ENCODE data around the gene MGAT1.

MGAT1 gene

DNA sequence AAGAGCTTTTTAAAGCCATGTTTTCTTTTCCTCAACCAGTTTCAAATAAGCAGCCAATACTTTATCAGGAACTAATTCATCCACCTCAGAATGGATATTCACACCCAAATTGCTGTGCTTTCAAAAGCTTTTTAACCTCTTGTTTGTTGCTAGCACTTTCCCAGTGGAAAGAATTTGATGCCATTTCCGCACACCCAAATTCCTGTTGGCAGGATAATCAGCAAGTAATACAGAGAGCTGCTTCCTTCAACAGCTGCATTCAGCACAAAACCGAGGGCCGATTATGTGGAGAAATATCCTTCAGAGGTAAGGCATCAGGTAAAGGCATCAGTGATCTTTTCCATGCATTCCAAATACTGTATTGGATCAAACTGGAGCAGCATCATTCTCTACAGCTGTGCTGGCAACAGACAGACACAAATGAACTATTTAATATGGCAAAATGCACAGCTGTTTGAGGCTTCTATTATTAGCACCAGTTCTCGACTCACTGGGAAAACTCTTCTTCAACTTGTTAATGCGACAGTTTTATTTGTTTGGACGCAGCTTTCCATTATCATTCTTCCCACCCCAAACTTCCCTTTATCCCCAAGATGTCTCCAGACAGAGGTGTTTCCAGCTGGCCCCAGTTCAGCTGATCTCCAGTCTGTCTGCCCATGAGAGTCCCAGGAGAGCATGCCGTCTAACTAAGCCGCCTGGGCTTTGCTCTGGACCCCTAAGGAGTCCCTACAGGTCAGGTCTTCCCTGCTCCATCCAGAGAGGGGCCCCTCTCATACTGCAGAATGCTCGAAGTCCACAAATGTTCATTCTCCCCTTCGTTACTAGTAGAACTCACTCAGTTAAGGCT is 22.2 kb upstream of the MGAT1 start:
- in situ Hi-C loops (cut with HindIII; ENCODE audit: low sequenced_read_pairs) = no loop called here

DNA sequence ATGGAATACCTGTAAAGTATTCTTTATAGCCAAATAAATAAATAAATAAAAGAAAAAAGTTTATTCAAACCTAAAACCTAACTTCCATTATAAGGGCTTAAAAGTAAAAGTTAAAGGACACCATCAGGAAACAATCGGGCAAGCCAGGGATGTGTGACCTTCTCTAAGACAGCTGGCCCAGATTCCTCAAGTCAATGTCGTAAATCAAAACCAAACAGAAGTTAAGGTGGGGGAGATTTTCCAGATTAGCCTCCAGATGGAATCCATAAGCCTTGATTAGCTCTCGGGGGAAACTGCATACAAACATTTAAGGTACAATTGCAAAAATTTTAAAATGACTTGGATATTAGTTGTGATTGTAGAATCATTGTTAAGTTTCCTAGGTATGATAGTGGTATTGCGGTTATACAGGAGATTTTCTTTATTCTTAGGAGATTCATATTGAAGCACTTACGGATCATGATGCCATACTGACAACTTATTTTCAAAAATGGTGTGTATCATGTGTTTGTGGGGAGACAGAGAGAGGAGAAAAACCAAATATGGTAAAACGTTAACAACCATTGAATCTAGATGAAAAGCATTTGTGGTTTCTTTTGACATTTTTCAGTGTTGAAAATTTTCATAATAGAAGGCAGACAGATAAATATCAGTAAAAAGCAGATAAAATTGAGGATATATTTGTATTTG is 21.5 kb upstream of the MGAT1 start:
- in situ Hi-C loops (cut with HindIII; ENCODE audit: low sequenced_read_pairs) = no loop called here

DNA sequence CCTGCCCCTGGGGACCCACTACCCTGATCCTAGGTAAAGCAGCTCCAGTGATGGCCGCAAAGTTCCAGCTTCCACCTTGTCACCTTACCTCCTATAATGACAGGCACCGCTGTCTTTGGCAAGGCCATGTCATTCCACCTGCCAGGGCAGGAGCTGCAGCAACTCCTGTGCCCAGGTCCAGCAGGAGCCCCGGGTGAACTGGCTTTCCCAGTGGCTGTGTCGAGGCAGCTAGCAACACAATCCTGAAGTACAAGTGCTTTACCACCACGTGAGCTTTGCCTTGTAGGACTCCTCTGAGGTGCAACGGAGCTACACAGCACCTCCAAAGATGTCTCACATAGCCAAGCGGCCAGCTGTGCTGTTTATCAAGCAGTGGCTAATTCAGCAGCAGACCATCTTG is 20.7 kb upstream of the MGAT1 start:
- in situ Hi-C loops (cut with HindIII; ENCODE audit: low sequenced_read_pairs) = no loop called here

DNA sequence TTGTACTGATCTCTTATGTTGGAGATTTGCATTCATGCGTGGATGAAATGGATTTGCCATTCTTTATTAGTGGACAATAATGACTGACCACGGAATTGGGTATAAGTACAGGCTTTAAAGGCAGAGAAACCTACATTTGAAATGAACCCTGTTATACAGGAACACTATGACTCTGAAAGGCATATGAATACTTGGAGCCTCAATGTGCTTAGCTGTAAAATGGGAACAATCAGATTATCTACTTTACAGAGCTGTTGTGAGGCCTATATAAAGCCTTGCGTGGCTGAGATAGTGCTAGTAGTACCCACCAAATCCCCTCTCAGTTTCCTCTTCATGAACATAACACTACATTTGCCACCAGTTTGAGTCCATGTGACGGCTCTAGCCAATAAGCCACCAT is 18.9 kb upstream of the MGAT1 start:
- in situ Hi-C loops (cut with HindIII; ENCODE audit: low sequenced_read_pairs) = no loop called here

DNA sequence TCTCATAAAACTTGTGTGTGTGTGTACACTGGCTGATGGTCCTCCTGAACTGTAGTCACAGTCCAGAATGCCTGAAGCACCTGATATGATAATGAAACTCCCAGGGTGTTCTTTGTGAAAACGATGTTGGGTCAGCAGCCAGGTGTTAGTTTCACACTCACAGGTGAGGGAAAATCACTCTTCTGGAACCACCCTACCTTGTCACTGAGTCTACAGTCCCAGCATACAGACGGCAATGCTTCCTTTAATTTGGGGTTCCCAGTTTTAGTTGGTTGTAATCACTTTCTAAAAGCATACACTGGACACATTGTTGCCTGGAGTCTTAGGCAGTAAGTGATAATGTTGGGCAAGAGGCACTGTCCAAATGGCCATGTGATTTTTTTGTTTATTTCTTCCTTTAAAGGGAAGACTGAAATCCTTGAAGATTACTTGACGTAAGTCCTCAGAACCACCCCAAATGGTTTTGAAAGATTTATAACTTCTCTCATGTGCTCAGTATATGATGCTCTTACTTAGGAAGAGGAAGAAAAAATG is 18.2 kb upstream of the MGAT1 start:
- in situ Hi-C loops (cut with HindIII; ENCODE audit: low sequenced_read_pairs) = no loop called here

DNA sequence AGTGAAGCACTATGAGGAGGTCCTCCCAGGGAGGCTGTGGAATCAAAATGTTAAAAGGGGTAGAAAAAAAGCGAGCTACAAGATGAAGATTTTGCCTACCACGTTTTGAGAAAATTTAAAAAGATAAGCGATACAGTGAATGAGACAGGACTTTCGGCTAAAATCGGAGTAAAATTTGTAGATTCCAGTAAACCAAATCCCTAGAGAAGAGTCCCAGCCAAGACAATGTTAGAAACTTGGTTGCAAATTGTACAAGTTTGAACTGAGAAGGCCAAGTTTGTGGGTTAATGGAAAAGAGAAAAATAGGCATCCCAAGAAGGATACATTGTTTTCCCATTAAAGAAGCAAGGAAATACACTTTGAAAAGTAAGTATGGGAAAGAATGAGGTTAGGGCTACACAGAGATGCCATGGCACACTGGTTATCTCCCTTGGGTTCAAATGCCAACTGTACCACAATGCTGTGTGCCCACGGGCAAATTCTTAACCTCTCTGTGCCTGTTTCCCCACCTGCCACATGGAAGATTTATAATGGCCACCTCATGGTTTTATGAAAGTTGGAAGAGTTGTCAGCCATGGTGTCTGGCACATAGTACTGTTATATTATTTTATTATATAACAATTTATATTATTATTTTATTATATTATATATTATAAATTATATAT is 16.2 kb upstream of the MGAT1 start:
- in situ Hi-C loops (cut with HindIII; ENCODE audit: low sequenced_read_pairs) = no loop called here

DNA sequence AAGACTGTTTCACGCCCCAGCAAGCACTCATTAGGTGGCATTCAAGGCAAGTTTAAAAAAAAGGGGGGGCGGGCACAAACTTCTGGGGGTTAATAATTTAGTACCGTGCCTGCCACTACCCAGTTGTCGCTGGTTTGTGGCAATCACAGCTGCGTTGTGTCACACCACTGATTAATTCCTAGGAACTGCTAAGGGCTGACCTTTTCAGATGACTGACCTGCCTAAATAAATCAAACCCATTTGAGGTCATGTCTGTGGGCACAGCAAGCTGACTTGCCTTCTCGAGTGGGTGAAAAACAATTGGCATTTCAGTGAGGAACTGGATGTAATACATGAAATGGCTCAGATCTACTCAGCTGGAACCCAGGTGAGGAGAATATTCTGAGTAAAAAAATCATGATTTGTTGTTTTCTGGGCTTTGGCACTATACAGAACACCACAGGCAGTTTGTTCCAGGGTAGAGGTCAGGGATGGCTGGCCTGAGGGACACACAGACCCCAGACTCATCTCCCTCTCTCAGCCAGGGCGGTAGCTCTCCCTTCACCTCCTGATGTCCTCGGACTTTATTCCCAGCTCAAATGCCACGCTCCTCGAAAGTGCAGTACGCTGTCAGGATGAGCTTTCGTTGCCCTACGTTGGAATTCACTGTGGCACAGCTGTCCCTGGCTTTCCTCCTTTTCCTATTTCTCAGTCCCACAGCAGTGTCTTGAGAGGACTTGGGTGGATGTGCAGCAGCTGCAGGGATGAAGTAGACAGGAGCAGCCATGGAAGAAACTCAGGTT is 15.5 kb upstream of the MGAT1 start:
- in situ Hi-C loops (cut with HindIII; ENCODE audit: low sequenced_read_pairs) = no loop called here

DNA sequence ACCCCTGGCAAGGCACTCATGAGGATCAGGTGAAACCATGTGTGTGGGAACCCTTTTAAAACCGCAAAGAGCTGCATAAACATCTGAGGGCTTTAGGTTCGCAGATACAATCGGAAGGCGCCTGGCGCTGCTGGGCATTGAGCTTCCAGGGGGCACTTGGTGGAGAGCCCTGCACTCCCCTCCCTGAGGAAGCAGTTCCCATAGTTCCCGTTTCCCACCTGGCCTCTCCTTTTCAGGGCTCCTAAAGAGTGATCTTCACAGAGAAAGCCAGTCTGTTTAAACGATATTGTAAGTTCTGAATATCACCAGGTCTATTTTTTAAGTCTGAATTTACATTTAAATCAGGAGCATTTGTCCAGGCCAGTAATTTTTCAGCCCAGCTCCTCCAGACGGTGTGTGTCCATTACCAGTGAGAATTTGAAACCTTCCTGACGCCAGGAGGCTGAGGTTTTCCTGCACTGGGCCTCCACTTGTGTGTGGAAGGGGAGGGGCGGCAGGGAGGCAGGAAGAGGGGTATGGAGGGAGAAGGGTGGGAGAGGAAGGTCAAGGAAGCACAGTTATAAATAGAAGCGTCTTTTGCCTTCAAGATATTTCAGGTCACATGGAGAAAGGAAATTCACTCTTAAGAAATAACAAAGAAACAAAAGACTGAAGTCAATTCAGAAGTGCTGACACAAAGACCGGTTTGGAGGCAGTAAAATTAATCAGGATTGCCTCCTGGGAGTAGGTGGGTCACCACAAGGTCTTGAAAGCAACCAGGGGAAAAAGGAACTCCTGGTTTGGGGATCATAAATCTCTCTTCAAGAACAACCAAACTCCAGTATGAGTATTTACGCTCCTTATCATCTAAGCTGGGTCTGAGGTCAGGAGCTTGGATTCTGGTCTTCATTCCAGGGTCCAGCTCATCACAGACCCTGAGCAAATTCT is 14.3 kb upstream of the MGAT1 start:
- in situ Hi-C loops (cut with HindIII; ENCODE audit: low sequenced_read_pairs) = no loop called here

DNA sequence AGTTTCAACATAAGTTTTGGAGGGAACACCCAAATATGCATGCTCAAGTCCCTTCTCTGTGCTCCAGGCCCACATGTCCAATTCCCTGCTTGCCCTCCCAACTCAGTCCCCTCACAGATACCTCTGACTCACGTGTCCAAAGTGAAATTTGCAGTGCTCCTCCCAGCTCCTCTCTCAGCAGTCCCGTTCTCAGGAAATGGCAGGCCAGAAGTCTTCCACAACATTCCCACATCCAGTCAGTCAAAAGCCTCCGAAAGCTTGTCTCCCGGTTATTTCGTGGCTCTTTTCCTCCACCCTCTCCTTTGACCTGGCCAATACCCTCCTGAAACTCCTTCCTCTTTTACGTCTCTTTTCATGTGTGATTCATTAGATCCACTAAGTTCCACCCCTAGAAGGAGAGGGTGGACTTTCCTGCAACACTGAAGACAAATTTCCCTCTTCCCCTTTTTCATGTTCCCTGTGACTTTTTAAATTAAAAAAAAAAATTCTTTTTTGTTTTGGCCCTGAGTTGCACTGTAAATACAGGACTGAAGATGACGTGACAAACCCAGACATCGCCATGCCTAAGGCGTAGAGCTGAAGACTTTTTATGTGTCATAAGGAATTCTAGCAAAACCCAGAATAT is 12.8 kb upstream of the MGAT1 start:
- in situ Hi-C loops (cut with HindIII; ENCODE audit: low sequenced_read_pairs) = no loop called here

DNA sequence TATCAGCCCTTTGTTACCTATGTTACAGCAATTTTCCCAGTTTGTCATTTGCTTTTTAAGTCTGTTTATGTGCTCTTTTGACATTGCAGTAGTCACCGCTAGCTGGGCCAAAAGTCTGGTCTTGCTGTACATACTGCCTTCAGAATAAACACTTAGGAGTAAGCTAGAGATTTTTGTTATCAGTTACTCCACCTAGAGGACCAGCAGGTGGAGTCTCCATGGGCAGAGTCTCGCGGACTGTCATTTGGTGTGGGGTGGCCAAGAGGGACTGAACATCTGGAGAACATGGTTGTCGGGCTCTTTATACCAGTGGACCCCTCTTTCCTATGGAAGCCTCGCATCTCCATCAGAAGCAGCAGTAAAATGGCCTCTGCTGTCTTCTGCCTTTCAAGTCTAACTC is 10.8 kb upstream of the MGAT1 start:
- in situ Hi-C loops (cut with HindIII; ENCODE audit: low sequenced_read_pairs) = no loop called here

DNA sequence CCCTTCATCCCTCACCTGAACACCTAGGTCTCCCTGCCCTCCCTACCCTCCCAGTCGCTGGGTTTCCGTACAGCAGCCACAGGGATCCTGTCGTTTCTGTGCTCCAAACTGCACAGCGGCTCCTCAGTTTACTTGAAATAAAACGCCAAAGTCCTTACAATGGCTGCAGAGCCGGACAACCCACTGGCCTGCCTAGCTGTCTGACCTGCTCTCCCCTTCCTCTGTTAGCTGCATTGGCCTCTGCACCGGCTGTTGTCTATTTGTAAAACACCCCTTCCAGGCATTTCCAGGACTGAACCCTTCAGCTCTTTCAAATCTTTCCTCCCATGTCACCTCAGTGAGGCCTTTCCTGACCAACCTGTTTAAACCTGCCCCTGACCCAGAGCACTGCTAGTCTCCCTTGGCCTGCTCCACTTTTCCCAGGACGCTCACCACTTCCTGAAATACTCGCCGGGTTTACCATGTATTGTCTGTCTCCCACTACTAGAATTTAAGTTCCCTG is 9.1 kb upstream of the MGAT1 start:
- in situ Hi-C loops (cut with HindIII; ENCODE audit: low sequenced_read_pairs) = no loop called here

DNA sequence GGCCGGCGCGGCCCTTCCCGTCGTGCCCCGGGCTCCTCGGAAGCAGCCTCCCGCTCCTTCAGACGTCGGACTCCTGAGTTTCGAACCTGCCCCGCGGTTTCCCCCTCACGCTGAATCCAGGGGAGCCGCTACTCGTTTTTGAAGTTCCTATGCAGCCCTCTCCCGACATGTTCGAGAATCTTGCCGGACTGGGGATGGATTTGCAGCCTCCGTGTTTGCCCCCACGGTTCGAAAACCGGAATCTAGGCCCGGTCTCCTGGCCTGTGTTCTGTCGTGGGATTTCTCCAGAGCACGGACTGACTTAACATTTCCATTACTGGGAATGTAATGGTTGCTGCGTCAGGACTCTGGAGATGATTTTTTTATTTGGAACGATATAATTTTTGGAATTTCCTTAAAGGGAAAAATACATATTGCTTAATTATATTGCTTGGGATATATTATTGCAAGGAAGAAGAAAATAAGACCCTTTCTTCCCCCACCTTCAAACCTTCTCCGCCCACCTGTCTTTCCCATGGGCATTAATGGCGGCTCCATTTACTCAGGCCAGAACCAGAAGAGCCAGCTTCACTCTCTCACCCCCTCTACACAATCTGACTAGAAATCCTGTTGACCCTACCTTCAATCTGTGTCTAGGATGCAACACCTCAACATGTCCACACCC is 8.5 kb upstream of the MGAT1 start:
- in situ Hi-C loops (cut with HindIII; ENCODE audit: low sequenced_read_pairs) = no loop called here

DNA sequence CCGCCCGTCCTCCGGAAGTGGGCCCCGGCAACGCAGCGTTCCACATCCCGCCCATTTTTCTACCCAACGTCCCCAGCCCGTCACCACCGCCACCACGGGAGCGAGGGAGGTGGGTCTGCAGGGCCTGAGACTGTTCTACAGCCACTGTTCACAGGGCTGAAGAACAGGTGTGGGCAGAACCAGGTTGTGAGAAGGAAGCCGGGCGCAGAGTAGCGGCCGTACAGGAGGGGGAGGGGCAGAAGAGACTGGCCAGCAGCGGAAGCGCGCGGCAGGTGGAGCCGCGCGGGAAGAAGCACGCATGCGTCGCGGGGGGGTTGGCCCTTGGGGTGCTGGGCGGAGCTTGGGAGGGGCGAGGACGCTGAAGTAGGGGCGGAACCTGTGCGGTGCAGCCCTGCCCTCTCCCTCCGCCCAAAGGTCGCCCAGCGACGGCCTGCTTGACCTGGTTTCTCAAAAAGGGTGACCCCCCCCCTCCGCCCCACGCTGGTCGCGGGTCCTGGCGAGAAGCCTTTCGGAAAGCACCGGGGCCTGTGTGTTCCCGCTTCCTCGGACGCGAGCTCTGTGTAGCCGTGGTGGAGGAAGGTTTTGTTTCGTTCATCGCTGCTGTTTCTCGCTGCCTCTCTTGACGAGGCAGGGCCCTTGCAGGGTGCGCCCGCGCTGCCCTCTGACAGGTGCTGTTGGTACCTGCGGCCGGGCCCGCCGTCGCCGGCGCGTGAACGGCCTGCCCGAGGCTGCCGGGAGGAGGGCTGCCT is 7.8 kb upstream of the MGAT1 start:
- in situ Hi-C loops (cut with HindIII; ENCODE audit: low sequenced_read_pairs) = no loop called here

DNA sequence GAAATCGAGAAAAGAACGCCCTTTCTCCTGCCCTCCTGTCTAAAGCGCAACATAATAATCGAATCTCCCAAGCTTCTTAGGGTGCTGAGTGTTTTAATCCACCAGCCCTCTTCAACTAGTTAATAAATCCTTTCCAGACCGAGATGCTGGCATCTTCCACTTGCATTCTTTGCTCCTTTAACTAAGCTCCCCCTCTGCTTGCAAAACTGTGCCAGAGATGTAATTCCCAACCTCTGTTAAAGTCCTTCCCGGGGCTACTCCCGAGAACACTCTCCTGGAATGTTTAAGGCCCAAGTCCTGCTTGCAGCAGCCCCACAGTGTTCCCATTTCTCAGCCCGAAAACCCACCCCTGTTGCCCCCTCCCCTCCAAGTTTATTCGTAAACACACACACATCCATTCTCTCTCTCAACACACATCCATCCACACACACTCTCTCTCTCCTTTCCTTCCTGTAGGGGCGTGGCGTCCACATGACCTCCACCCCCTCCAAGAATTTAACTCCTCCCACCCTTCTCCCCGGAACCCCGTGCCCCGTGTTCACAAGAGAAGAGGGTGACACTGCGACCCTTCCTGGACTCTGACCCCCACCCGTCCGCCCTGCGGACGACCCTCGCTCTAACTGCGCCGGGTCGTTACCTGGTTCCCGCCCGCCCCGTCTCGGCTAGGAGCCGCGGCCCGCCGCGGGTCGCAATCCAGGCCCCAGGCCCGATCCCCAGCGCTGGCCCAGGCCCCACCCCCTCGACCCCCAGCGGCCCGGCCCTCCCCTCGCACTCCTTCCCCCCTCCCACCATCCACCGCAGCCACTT is 7.0 kb upstream of the MGAT1 start:
- in situ Hi-C loops (cut with HindIII; ENCODE audit: low sequenced_read_pairs) = no loop called here

DNA sequence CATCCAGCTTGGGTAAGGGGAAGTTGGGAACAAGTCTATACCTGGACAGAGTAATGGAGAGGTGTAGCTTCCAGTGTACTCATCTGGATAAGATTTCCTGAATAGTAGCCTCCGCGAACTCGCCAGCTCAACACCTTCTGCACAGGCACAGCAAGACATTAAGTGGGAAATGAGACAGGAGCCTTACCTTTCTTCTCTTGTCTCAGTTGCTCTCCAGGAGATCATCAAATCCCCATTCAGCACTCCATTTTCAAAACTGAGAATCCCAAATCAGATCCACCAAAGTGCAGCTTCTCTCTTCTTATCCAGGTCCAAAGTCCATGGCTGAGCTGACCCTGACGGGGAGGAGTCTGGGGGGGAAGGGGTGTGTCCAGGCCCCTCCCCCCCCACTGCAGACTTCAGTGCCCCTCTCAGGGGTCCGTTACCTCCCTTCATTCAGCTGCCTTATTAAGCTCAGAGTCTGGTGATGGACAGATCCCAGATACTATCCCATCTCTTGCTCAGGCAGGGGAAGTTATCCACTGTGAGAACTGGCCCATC is 5.9 kb upstream of the MGAT1 start:
- in situ Hi-C loops (cut with HindIII; ENCODE audit: low sequenced_read_pairs) = no loop called here

DNA sequence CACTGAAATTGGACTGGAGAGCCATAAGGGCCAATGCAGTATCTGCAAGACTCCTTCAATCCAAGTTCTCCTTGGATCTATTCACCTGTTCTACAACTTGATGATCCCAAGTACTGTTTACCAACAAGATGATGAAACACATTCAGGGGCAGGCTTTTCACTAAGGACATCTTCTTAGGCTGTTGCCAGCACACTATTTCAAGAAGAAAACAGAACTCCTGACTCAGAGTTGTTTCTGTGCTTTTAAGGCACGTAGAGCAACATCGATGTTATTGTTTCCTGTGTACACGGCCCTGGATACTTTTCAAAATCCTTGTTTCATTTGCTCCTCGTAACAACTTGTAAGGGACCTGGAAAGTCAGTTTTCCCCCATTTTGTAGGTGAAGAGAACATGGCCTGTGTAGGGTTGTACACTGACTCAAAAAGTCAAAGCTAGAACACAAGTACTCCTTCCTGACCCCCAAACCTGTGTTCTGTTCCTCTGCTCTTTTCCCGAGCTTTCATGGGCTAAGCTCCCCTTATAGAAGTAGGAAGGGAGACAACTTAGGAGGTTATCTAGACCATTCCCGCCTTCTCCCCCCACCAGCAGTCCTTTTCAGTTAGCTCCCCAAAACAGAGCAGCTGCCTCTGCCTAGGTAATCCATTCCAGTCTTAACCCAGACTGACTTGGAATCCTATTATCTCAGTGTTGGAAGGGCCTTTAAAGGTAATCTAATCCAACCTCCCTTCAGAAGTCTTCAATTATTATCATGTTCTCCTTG is 5.2 kb upstream of the MGAT1 start:
- in situ Hi-C loops (cut with HindIII; ENCODE audit: low sequenced_read_pairs) = no loop called here
